D721Med (cell line): ENCODE measurements around the gene MDFI.

Experiments
- DNase-seq: peaks from one replicate; pipeline ENCODE4 v3.0.0; 2011; ENCODE audit warnings: low spot score; ENCODE audit not compliant: insufficient read length
- FAIRE-seq: peaks from 2 replicates; lab custom pipeline; 2011; peaks lifted over from hg19 to GRCh38; lab: Jason Lieb, UNC
- CTCF ChIP-seq: IDR thresholded peaks from 2 replicates; pipeline ENCODE4 v1.5.1; 2012; ENCODE audit warnings: mild to moderate bottlenecking, control low read depth; ENCODE audit not compliant: insufficient read depth; ENCODE audit errors: missing control alignments

The MDFI gene

GRCh38 chr6:41624621-41625380 is 13.5 kb upstream of the MDFI start:
- no peak for FAIRE-seq
- no peak for DNase-seq
- no peak for TF ChIP-seq CTCF

GRCh38 chr6:41625442-41625841 is 12.8 kb upstream of the MDFI start:
- TF ChIP-seq CTCF: no peak
- no peak for FAIRE-seq
- DNase-seq: no peak

- FAIRE-seq (no peak), DNase-seq (no peak)
- TF ChIP-seq CTCF: no peak
Observed at GRCh38 chr6:41626022-41626421, 12.2 kb upstream of the MDFI start.

- DNase-seq: no peak
- no peak for FAIRE-seq
- no peak for TF ChIP-seq CTCF
Observed at GRCh38 chr6:41626917-41627316, 11.4 kb upstream of the MDFI start.

GRCh38 chr6:41629128-41629527 is 9.1 kb upstream of the MDFI start:
- DNase-seq (no peak), FAIRE-seq (no peak)

GRCh38 chr6:41630069-41630468 is 8.2 kb upstream of the MDFI start:
- DNase-seq (no peak), FAIRE-seq (no peak)
- no peak for TF ChIP-seq CTCF

More at GRCh38 chr6:41629128-41629527, 9.1 kb upstream of the MDFI start:
- no peak for TF ChIP-seq CTCF

GRCh38 chr6:41630946-41631345 is 7.3 kb upstream of the MDFI start:
- FAIRE-seq: no peak
- TF ChIP-seq CTCF: no peak
- no peak for DNase-seq
